ENCODE results near the gene ELMOD1. TPM values are rescaled to one million over a fixed set of nuclear protein-coding genes. Genes with fewer than 3 reads are reported as not detected.

Gene ELMOD1
- 84.7 TPM for total RNA-seq

DNA sequence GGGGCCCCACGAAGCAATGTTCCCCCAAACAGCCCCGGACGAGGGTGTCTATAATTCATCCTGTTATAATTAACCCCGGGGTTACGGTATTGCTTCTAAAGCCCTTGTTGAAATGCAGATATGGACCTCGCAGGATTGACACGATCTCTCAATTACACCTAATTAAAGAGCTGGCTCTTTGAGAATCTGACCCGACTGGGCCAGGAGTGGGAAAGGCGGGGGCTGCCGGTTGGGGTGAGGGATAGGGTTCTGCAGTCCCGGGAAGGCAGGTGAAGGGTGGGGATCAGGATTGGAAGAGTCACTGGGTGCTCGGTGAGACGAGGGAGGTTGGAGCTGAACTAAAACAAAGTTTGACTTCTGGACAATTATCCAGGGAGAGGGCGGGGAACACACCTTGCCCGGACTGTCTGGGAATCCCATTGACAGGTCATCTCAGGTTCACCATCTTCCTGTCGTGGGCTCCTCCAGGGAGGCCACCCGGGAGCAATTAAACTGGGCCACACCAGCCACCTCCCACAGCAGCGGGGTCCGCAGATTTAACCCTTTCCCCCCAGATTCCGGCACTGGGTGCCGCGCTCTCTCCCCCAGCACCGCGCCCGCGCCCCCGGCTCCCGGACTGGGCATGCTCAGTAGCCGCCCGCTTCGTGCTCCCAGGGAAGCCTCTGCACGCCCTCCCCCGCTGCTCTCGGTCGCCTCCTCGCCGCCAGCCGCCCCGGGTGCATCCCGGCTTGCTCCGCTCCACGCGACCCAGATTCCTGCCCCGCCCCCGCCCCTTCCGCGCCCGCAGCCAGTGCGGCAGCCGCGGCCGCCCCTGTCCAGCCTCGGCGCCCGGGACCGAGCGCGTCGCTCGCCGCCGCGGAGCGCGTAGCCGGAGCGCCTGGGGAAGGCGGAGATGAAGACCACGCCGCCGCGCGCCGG, at the start of gene ELMOD1:
Gene ELMOD1, plus strand, starts transcription at position 688 of the 918 bp plus-strand sequence. CDS start 27,043 bp downstream, outside the sequence.

DNA sequence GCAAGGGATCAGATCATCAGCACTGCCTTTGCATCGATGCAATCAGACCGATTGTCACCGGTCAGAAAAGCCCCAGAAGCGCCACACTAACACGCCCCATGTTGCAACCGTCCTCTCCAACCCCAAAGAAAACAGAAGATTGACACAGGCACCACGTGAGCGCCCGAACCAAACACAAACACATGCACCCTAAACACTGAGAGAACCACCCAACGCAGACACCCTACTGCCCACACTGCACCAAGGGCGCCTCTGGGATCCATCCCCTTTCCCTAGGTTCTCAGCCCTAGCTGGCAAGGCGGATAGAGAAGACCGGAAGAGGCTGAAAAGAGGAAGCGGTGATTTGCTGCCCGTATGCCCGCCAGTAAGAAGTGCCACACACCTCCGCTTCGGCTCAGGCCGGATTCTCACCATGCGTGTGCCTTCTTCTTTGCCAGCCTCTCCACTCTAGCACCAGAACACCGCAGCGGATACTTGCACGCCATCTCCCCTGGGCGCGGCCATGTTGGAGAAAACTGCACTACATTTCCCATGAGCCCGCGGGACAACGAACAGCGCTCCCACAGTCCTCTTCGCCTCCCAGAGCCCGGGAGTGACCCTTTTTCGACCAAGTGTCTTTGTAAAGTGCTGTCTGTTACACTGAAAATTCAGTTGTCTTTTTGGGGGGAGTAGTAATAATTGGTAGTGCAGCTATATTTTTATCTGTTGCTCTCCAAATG, 25.6 kb upstream of the ELMOD1 start, which contains the start of gene ALKBH8:
Gene ALKBH8, minus strand, starts transcription at position 517 of the 719 bp plus-strand sequence. CDS start 4,842 bp downstream, outside the sequence.

DNA sequence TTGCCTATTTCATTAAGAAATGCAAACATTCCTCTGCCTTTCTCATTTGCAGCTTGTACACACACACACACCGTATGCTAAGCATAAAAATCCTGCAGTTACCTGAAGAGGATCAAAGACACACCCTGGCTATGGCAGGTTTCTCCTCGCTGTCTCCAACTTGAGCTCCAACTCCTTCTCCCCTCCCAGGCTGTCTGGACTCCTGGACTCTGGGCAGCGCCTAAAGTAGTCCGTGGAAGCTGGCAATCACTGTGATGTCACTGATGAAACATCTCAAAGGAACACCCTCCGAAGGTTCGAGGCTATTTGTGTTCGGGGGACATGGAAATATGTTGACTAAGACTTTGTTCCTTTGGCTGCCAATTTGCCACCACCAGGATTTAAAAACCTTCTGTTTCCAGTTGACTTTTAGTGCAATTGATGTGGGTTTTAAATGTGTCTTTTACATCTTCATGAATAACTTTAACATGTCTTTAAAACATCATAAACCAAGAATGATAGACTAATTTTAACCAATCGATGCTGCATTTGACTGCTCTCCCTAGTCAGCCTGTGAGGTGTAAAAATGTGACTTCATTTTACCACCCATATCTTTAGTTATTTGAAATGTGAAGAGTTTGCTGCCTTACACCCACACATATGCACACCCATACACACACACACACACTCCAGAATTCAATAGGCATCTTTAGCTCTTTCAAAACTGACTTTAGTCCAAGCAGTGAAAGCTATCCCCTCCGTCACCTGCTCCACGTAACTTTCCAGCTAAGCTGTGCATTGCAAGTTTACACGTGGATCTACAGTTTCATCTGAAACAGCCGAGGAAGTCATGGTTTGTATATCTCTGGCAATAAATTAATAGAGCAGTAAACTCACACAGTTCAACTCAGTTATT, 121.2 kb downstream of the ELMOD1 start, which contains the start of gene SLN:
Gene SLN, minus strand, starts transcription at position 196 of the 895 bp plus-strand sequence.

Other genes starting within 250 kb of the ELMOD1 start
- 33.4 TPM for gene CWF19L2, start 133.3 kb upstream of the ELMOD1 start, total RNA-seq
- 16.1 TPM for gene ALKBH8, start 25.4 kb upstream of the ELMOD1 start, total RNA-seq
- not detected for gene SLN, start 120.9 kb downstream of the ELMOD1 start, total RNA-seq